Psoas muscle (tissue), 8 donors: Measurements from ENCODE around the gene ELOA. TPM values are rescaled to one million over a fixed set of nuclear protein-coding genes. Genes with fewer than 3 reads are reported as not detected.
A peak's percentile ranks its signal among the peaks of the same experiment; 100 is the strongest.

Source experiments
- ATAC-seq, 4 donors: fragments of 200-7000 bp; cut with Tn5 transposase; one replicate each; pipeline ENCODE4 v1.9.1; 2020; ENCODE audit warnings: moderate library complexity in 3 of 4, mild to moderate bottlenecking in 2 of 4
- DNase-seq, 2 donors: peaks; one replicate each; pipeline ENCODE4 v3.0.0-alpha.2; 2020
- H3K27ac ChIP-seq: fragments of 200-600 bp; one replicate; pipeline ENCODE4 v1.8.0; 2022
- H3K27me3 ChIP-seq, 3 donors: fragments of 200-600 bp in 1 of 3; one replicate each; pipeline versions ENCODE4 v1.6.1 to v1.8.0; 2013 to 2022; ENCODE audit warnings: low read length in 2 of 3, mild to moderate bottlenecking in 2 of 3, moderate library complexity in 1 of 3; ENCODE audit not compliant: insufficient read depth in 3 of 3
- H3K36me3 ChIP-seq, 2 donors: fragments of 200-600 bp in 1 of 2; one replicate each; pipeline versions ENCODE4 v1.6.1 to v1.8.0; 2013 to 2022; ENCODE audit warnings: low read depth in 1 of 2, mild to moderate bottlenecking in 1 of 2, moderate library complexity in 1 of 2; ENCODE audit not compliant: insufficient read depth in 1 of 2
- H3K4me1 ChIP-seq: fragments of 200-600 bp; one replicate; pipeline ENCODE4 v1.8.0; 2022
- H3K4me3 ChIP-seq: fragments of 200-600 bp; one replicate; pipeline ENCODE4 v1.8.0; 2022; ENCODE audit warnings: mild to moderate bottlenecking
- H3K9me3 ChIP-seq: fragments of 200-600 bp; one replicate; pipeline ENCODE4 v1.8.0; 2022
- WGBS, 3 donors: extraction: QIAGEN DNeasy Blood & Tissue Kit; methylation state at CpG; one replicate each; pipeline versions ENCODE4 v1.1.6 to v1.1.7; 2013; 5-methylcytosine and 5-hydroxymethylcytosine counted together
- intact Hi-C, 2 donors: fragments of 100-400 bp; cut with DNase I; formaldehyde crosslinking; loops; one replicate each; pipeline versions ENCODE4 v1.11.0 to v1.14.2; 2022
- polyA plus RNA-seq, 3 donors: library from polyadenylated mRNA; stranded (reverse); fragments of 200-250 nt; gene quantifications; one replicate each; pipeline ENCODE4 v1.2.3, GENCODE V29; 2013
- total RNA-seq, 4 donors: library from RNA; stranded (reverse); fragmentation: NEBNext Ultra II Directional in 2 of 4; extraction: Animal tissue kit (Norgen Biotek cat#: 25700) in 2 of 4; gene quantifications; one replicate each; pipeline versions ENCODE4 v1.2.1 to v1.2.4, GENCODE V29; 2021 to 2023
- TF ChIP-seq, protein P1 (sequence below): fragments of 200-600 bp; IDR thresholded peaks from one replicate; pipeline ENCODE4 v1.8.0; 2022; ENCODE audit warnings: antibody characterized with exemption
- donor health status: healthy with polysubstance abuse.
- donor health status: DM: no; HTN: no; CAD: no; lungs with moderate emphysema.
- donor health status: Bipolar disorder and iron deficiency.
- donor health status: healthy.
- donor health status: DM: yes; HTN: yes; CAD: no.
- donor health status: DM: no; HTN: no; CAD: no.
- donor health status: DM: no; HTN: no; CAD: no.
- donor health status: DM: yes; HTN: yes; CAD: no.

The ELOA gene
- total and polyA plus RNA-seq, 7 donors: 19.8 to 68.9 (median 50.5) TPM

DNA sequence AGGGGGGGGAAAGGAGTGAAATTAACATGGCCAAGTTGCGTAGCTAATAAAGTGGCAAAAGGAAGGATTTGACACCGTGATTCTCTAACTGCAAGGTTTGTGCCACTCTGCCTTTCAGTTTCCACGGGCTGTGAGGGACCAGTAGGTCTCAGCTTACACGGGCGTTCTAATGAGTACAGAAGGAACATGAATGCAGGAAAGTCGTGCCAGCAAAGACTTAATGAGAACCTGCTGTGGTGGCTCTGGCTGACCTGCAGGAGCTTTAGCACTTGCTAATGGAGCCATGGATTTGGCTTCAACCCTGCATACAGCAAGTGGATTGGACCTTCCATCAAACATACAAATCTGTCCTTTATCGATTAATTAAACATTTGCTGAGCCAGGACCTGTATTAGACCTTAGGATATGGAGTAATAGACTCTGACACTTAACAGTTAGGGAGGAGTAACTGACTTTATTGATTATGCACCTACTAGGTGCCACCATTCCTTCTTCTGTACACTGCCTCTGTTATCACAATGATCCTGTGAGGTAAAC, 19.8 kb downstream of the ELOA start:
- Histone ChIP-seq H3K27me3 (no peaks in the 10 kb centered on the region), H3K4me3 (no peak overlapping the region), H3K36me3 (peaks cover 12 to 80% of the 10 kb centered on the region in 2 donors), H3K27ac (no peak overlapping the region), H3K4me1 (peaks cover 46% of the 10 kb centered on the region), H3K9me3 (no peaks in the 10 kb centered on the region)
- TF ChIP-seq, protein P1, sequence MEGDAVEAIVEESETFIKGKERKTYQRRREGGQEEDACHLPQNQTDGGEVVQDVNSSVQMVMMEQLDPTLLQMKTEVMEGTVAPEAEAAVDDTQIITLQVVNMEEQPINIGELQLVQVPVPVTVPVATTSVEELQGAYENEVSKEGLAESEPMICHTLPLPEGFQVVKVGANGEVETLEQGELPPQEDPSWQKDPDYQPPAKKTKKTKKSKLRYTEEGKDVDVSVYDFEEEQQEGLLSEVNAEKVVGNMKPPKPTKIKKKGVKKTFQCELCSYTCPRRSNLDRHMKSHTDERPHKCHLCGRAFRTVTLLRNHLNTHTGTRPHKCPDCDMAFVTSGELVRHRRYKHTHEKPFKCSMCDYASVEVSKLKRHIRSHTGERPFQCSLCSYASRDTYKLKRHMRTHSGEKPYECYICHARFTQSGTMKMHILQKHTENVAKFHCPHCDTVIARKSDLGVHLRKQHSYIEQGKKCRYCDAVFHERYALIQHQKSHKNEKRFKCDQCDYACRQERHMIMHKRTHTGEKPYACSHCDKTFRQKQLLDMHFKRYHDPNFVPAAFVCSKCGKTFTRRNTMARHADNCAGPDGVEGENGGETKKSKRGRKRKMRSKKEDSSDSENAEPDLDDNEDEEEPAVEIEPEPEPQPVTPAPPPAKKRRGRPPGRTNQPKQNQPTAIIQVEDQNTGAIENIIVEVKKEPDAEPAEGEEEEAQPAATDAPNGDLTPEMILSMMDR: no peak
- ATAC-seq: peak; percentile 26 to 78 (median 62)
- no peak for DNase-seq
- whole genome bisulfite sequencing, 3 donors: 31 to 42% (median 33%) methylated on average over 6 to 7 of the region's 7 CpGs
- intact Hi-C loops: no loop called here

DNA sequence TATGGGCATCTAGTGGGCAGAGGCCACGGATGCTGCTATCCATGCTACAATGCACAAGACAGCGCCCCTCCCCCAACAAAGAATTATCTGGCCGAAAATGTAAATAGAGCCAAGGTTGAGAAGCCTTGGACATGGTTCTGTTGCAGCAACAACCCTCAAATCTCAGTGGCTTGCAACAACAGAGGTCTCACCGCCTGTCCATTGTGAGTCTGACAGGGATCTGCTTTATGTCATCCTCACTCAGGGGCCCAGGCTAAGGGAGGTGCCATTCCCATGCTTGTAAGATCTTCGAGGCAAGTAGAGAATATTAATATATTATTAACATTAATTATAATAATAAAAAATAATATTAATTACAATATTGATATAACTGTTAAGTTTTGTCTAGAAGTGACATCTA, 25.5 kb downstream of the ELOA start:
- ATAC-seq (no peak), DNase-seq (no peak)
- intact Hi-C loops: no loop called here
- WGBS, 3 donors: 90 to 92% (median 92%) methylated on average over 5 of the region's 5 CpGs
- Histone ChIP-seq H3K4me3 (no peak overlapping the region), H3K27ac (no peak overlapping the region), H3K9me3 (no peaks in the 10 kb centered on the region), H3K27me3 (no peaks in the 10 kb centered on the region), H3K36me3 (peaks cover 5 to 66% of the 10 kb centered on the region in 2 donors), H3K4me1 (peaks cover 8% of the 10 kb centered on the region)
- TF ChIP-seq, protein P1: no peak

- no peaks in the 10 kb centered on the region for H3K9me3 ChIP-seq
- intact Hi-C loops: loop anchor here in 1 of 2 donors (5.0 kb wide), 1 partner anchor 95 kb away; the partner anchor contains the start of gene FUCA1
- H3K4me1 ChIP-seq: peaks cover 16% of the 10 kb centered on the region
- peak; percentile 81 to 94 (median 88) for ATAC-seq
- TF ChIP-seq, protein P1: peak; percentile 92
- peak; percentile 86 to 92 for DNase-seq
- H3K36me3 ChIP-seq: peaks cover 5 to 37% of the 10 kb centered on the region in 2 donors
- no peak overlapping the region for H3K4me3 ChIP-seq
- 14 to 19% (median 15%) methylated on average over 14 of the region's 14 CpGs for WGBS, 3 donors
- H3K27me3 ChIP-seq: no peaks in the 10 kb centered on the region
- H3K27ac ChIP-seq: no peak overlapping the region
Measured at GRCh38 chr1:23772049-23772853, 29.0 kb downstream of the ELOA start.

DNA sequence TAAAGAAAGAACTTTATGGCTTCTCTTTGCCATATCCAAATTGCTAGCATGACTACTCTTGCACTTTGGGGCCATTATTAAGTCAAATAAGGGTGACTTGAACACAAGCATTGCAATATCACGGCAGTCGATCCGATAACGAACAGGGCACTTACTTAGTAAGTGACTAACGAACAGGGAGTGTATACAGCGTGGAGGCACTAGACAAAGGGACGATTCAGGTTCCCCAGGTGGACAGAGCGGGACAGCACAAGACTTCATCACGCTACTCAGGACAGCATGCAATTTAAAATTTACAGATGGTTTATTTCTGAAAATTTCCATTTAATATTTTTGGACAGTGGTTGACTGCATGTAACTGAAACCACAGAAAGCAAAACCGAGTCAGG, 29.6 kb downstream of the ELOA start:
- no peak overlapping the region for H3K27ac ChIP-seq
- WGBS, 3 donors: 86 to 90% (median 90%) methylated on average over 10 of the region's 10 CpGs
- H3K4me3 ChIP-seq: no peak overlapping the region
- no peaks in the 10 kb centered on the region for H3K9me3 ChIP-seq
- TF ChIP-seq, protein P1: no peak
- DNase-seq: no peak
- H3K27me3 ChIP-seq: no peaks in the 10 kb centered on the region
- peaks cover 18% of the 10 kb centered on the region for H3K4me1 ChIP-seq
- H3K36me3 ChIP-seq: peaks cover 2 to 31% of the 10 kb centered on the region in 2 donors
- intact Hi-C loops: loop anchor here in 1 of 2 donors (5.0 kb wide), 1 partner anchor 94 kb away; the partner anchor contains the start of gene FUCA1
- no peak for ATAC-seq
